Dermis blood vessel endothelial cell (primary cell): ENCODE results near the gene TOM1. TPM values are rescaled to one million over a fixed set of nuclear protein-coding genes. Genes with fewer than 3 reads are reported as not detected.

Experiments used
- DNase-seq: peaks from one replicate; pipeline ENCODE4 v3.0.0; 2010
- total RNA-seq: library from RNA; depleted of rRNA; stranded (reverse); fragments of >200 nt; gene quantifications from 2 replicates; pipeline ENCODE4 v1.2.3, GENCODE V29; 2014

TOM1 gene
- total RNA-seq, 1 donor from 2014 or later = 31.8 TPM

GRCh38 chr22:35347462-35347861 is 47.8 kb downstream of the TOM1 start:
- no peak for DNase-seq

DNA sequence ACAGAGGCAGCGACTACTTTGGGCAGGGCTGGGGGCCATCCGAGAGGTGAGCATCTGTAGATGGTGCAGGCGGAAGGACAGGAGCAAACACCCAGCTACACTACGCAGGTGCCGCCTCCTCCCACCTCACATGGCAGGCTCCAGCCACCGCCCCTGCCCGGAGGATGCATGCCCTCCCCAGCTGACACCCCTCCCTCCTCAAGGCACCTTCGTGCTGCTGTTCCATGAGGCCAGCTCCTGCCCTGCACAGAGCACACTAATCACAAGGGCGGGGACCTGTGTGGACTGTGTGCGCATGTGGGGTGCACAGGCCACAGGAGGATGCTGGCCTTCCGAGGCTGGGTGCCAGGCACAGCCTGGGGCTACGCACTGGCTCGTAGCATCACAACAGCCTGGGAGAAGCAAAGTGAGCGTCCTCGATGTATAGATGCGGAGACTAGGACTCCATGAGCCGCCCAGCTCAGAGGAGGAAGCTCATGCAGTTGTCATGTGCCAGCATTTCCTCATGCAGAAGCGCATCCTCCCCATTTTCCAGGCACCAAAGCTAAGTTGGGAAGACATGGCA is 48.4 kb downstream of the TOM1 start:
- DNase-seq = no peak

GRCh38 chr22:35348703-35349102 is 49.0 kb downstream of the TOM1 start:
- DNase-seq = no peak

GRCh38 chr22:35349368-35349703 is 49.6 kb downstream of the TOM1 start:
- no peak for DNase-seq

DNA sequence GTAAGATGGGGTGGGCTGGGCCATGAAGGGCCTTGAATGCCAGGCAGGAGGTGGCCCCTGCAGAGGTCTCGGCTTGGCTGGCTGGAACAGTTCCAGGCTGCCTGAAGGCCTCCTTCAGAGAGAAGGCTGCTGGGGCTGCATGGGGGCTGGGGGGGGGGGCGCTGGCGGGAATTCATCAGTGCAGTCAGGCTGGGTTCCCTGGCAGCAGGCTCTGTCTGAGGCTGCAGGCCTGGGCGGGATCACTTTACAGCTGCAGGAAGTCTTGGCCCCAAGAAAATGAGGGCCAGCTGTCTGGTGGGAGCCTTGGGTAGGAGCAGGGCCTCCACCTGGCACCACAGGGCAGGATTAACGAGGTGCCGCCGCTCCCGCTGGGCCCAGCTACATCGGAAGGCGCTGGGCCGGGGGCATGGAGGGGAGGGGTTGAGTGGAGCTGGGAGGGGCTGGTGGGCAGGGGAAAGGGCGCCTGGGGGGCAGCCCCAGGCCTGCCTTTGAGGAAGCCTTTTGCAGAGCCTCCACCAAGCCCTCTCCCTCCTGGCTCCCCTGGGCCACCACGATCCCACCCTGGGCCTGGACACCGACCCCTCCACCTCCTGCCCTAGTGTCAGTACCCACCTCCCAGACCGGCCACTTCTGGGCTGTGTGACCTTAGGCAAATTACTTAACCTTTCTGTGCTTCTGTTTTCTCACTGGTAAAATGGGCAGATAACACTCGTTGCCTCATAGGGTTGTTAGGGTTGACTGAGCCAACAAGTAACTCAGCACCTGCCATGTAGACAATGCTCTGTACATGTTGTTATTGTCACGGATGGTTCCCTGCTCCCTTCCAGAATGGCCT is 50.2 kb downstream of the TOM1 start:
- peak; percentile 33 for DNase-seq

- peak; percentile 95 for DNase-seq
Measured at GRCh38 chr22:35350539-35351503, 51.1 kb downstream of the TOM1 start.

- DNase-seq = peak; percentile 84
Measured at GRCh38 chr22:35352214-35353111, 52.8 kb downstream of the TOM1 start.

DNA sequence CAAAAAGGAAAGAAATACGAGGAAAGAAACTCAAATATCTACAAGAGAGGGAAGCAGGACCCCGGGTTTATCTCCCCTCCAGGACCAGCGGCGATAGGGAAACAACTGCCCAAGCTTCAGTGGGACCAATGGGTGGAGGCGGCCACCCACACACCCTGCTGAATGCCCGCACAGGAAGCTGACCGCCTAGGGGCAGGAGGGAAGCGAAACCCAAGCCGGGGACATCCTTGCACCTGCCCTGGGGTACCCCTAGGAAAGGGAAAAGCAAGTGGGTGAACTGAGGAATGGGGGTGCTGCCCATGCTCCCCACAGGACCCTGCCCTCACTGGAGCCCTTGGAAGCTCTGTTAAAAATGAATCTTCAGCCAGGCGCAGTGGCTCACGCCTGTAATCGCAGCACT is 53.6 kb downstream of the TOM1 start:
- DNase-seq = no peak

DNA sequence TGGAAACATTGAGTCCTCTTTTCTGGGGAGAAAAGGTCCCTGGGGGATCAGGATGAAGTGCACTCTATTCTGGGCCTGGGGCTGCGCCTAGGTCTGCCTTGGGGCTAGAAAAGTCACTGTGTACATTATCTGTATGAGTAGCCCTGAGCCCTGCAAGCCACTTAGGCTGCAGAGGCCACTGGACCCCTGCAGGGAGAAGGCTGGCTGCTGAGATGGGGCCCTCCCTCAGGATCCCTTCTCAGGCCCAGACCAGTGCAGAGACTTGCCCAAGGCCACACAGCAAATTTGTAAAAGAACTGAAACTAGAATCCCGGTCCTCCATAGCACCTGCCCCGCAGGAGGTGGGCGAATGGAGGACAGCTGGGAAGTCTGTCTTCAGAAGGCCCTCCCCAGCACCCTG is 54.4 kb downstream of the TOM1 start:
- DNase-seq = no peak

- peak; percentile 66 for DNase-seq
Measured at GRCh38 chr22:35357883-35358621, 58.4 kb downstream of the TOM1 start.

DNA sequence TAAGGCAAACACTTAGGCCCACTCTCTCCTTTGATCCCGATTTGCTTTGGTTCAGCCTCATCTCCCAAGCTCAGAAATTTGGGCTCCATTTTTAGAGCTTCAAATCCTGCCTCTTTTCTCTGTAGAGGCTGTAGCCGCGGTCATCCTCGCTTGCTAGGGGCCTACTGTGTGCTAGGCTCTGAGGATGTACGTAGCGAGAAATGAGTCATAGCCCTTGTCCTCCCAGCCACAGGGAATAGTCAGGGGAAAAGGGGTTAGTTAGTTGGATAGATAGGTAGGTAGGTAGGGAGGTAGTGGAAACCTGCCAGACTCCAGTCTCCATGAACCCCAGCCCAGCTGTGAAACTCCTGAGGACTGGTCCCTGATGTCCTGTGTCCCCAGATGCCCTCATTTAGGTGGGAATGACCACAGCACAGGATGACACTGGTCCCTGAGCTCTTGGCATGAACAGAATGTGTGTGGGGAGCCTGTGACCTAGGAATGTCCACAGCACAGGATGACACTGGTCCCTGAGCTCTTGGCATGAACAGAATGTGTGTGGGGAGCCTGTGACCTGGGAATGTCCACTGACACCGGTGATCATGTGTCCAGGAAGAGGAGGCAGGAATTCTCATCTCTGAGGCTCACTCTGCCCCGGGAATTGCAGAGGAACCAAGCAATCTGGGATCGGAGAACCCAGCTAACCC is 59.8 kb downstream of the TOM1 start:
- DNase-seq = no peak

DNA sequence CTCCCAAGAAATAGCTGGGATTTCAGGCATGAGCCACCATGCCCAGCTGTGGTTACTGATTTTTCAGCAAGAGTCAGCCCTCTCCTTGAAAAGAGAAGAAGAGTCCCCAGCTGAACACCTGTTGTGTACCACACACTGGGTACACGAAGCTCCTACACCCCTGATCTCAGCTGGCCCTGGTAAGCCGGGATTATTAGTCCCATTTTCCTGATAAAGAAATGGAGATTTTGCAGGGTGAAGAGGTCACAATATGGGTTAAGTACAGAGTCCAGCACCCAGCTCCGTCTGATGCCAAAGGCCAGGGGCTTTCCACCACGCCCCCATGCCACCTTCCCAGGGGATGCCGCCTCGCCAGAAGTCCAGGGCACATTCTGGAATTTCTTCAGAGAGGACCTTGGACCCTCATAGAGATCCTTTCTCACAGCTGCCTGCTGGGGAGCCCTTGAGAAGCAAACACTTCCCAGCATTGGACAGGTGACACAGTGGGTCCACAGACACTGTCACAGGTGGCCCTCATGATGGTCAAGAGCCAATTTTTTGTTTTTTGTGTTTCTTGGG is 61.4 kb downstream of the TOM1 start:
- DNase-seq = no peak

GRCh38 chr22:35363566-35364086 is 63.9 kb downstream of the TOM1 start:
- DNase-seq = no peak

- peak; percentile 82 for DNase-seq
Measured at GRCh38 chr22:35364230-35364629, 64.5 kb downstream of the TOM1 start.

- DNase-seq = no peak
Measured at GRCh38 chr22:35367331-35367886, 67.7 kb downstream of the TOM1 start.

- DNase-seq = no peak
Measured at GRCh38 chr22:35368386-35368785, 68.7 kb downstream of the TOM1 start.

DNA sequence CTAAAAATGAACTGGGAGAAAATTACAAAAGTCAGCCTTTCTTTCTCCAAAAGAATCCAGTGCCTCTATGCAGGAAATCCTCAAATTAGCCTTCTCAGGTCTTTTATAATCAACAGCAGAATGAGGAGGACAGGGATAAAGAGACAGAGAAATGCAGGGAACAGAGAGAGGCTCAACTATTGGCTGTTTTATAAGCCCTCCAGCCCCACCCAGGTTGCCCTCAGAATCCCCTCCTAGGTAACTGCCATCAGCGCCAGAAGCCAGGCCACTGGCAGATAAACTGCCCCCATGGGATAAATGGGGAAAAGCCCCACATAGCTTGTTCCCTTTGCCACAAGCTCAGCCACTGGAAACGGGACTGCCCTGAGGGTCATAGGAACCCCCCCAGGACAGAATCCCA is 70.3 kb downstream of the TOM1 start:
- no peak for DNase-seq

DNA sequence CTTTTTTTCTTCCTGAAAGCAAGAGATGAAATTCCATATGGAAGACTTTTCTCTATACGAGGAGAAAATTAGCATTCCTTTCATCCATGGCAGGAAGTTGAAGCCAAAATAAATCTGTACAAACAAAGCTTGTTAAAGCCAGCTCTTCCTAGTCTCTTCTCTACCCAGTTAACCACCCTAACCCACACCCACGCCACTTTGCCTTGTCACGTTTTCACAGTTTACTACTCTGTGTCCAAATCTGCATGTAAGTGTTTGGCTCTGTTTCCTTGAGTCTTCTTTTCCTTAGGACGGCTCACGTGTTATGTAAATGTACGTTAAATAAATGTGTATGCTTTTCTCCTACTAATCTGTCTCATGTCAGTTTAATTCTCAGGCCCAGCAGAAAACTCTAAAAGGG is 74.1 kb downstream of the TOM1 start:
- no peak for DNase-seq

GRCh38 chr22:35375031-35375430 is 75.3 kb downstream of the TOM1 start:
- DNase-seq = no peak

DNA sequence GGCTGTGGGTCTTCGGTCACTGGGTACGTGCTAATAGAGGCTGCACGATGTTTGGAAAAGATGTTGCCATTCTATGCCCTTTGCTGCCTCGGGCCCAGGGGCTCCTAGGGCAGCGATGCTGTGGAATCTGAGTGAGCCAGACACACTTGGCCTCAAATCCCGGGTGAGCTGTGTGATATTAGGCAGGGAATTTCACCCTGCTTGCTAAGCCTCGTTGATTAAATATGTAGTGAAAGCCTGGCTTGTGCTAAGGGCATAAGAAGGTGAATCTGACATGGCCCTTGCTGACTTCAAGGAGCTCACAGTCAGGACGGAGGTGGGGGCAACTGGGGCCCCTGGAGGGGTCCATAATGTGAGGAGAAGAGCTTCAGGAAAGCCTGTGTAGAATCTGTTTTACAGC is 75.8 kb downstream of the TOM1 start:
- no peak for DNase-seq
